ENCODE results near the gene OR2M5.

OR2M5 gene

GRCh38 chr1:248174521-248174920, 29.6 kb downstream of the OR2M5 start, which contains the start of gene OR2M2:
Gene OR2M2, plus strand, starts transcription at chr1:248174821. Its CDS starts 5,165 bp downstream, at chr1:248179986.
- Histone ChIP-seq H3K4me1 (ENCODE audit: insufficient read depth, insufficient read length) (no peaks in the 10 kb centered on the region), H3K9me3 (ENCODE audit: insufficient read depth, low read length) (0 out of 2 replicates have a peak, but pooled peaks cover 3% of the 10 kb centered on the region)
- TF ChIP-seq ZNF274 (IDR thresholded peaks at IDR 0.05; ENCODE audit: low read depth, low read length) = no peak
- no peak for TF ChIP-seq YY1 (IDR thresholded peaks at IDR 0.05; ENCODE audit: insufficient read depth, insufficient read length)

GRCh38 chr1:248183996-248184395, 39.0 kb downstream of the OR2M5 start:
- no peak overlapping the region for H3K9ac ChIP-seq (ENCODE audit: insufficient read length, low read depth)
- H3K27me3 ChIP-seq (ENCODE audit: insufficient read depth, insufficient read length) = no peaks in the 10 kb centered on the region
- TF ChIP-seq SUZ12 (IDR thresholded peaks at IDR 0.05; ENCODE audit: extremely low read depth, insufficient read depth, insufficient read length) = no peak
- TF ChIP-seq ZNF274 (IDR thresholded peaks at IDR 0.05; ENCODE audit: low read depth, low read length) = no peak
- no peak for TF ChIP-seq YY1 (IDR thresholded peaks at IDR 0.05; ENCODE audit: insufficient read depth, insufficient read length)
- no peaks in the 10 kb centered on the region for H3K4me1 ChIP-seq (ENCODE audit: insufficient read depth, insufficient read length)
- no peaks in the 10 kb centered on the region for H3K36me3 ChIP-seq (ENCODE audit: insufficient read depth, insufficient read length, low read length)
- H3K9me3 ChIP-seq (ENCODE audit: insufficient read depth, low read length) = no peaks in the 10 kb centered on the region
- DNase-seq (ENCODE audit: low read depth, low spot score) = no peak
- H3K4me3 ChIP-seq (ENCODE audit: insufficient read length, low read depth) = no peak overlapping the region

More at GRCh38 chr1:248174521-248174920, 29.6 kb downstream of the OR2M5 start, which contains the start of gene OR2M2:
- H3K4me3 ChIP-seq (ENCODE audit: insufficient read length, low read depth) = no peak within 1 kb of the TSS
- no peak within 1 kb of the TSS for H3K9ac ChIP-seq (ENCODE audit: insufficient read length, low read depth)
- no peaks in the 10 kb centered on the region for H3K36me3 ChIP-seq (ENCODE audit: insufficient read depth, insufficient read length, low read length)
- H3K27me3 ChIP-seq (ENCODE audit: insufficient read depth, insufficient read length) = no peaks in the 10 kb centered on the region
- no peak for DNase-seq (ENCODE audit: low read depth, low spot score)

GRCh38 chr1:248187363-248187762, 42.4 kb downstream of the OR2M5 start:
- H3K4me1 ChIP-seq (ENCODE audit: insufficient read depth, insufficient read length) = peaks cover 2% of the 10 kb centered on the region
- no peaks in the 10 kb centered on the region for H3K36me3 ChIP-seq (ENCODE audit: insufficient read depth, insufficient read length, low read length)
- H3K4me3 ChIP-seq (ENCODE audit: insufficient read length, low read depth) = no peak overlapping the region
- no peak overlapping the region for H3K9ac ChIP-seq (ENCODE audit: insufficient read length, low read depth)
- TF ChIP-seq SUZ12 (IDR thresholded peaks at IDR 0.05; ENCODE audit: extremely low read depth, insufficient read depth, insufficient read length) (no peak), YY1 (IDR thresholded peaks at IDR 0.05; ENCODE audit: insufficient read depth, insufficient read length) (no peak), ZNF274 (IDR thresholded peaks at IDR 0.05; ENCODE audit: low read depth, low read length) (no peak)
- no peak for DNase-seq (ENCODE audit: low read depth, low spot score)
- no peaks in the 10 kb centered on the region for H3K9me3 ChIP-seq (ENCODE audit: insufficient read depth, low read length)
- H3K27me3 ChIP-seq (ENCODE audit: insufficient read depth, insufficient read length) = no peaks in the 10 kb centered on the region

DNA sequence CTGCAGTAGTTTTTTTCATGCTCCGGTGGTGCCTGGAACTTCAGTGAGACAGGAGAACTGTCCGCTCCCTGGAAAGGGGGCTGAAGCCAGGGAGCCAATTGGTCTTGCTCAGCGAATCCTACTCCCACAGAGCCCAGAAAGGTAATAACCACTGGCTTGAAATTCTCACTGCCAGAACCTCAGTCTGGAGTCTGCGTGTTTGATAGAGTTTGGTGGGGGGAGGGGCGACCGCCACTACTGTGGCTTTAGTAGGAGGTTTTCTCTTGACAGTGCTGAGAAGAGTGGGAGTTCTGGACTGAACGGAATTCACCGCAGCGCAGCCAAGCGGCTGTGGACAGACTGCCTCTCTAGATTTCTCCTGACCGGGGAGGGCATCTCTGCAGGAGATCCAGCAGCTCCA, 44.1 kb downstream of the OR2M5 start:
- no peak overlapping the region for H3K4me3 ChIP-seq (ENCODE audit: insufficient read length, low read depth)
- no peak overlapping the region for H3K9ac ChIP-seq (ENCODE audit: insufficient read length, low read depth)
- H3K4me1 ChIP-seq (ENCODE audit: insufficient read depth, insufficient read length) = peaks cover 2% of the 10 kb centered on the region
- no peak for TF ChIP-seq SUZ12 (IDR thresholded peaks at IDR 0.05; ENCODE audit: extremely low read depth, insufficient read depth, insufficient read length)
- no peak for TF ChIP-seq YY1 (IDR thresholded peaks at IDR 0.05; ENCODE audit: insufficient read depth, insufficient read length)
- no peak for TF ChIP-seq ZNF274 (IDR thresholded peaks at IDR 0.05; ENCODE audit: low read depth, low read length)
- H3K9me3 ChIP-seq (ENCODE audit: insufficient read depth, low read length) = no peaks in the 10 kb centered on the region
- H3K36me3 ChIP-seq (ENCODE audit: insufficient read depth, insufficient read length, low read length) = no peaks in the 10 kb centered on the region
- H3K27me3 ChIP-seq (ENCODE audit: insufficient read depth, insufficient read length) = no peaks in the 10 kb centered on the region
- DNase-seq (ENCODE audit: low read depth, low spot score) = no peak

- H3K4me3 ChIP-seq (ENCODE audit: insufficient read length, low read depth) = no peak overlapping the region
- no peaks in the 10 kb centered on the region for H3K36me3 ChIP-seq (ENCODE audit: insufficient read depth, insufficient read length, low read length)
- TF ChIP-seq ZNF274 (IDR thresholded peaks at IDR 0.05; ENCODE audit: low read depth, low read length) = no peak
- H3K9me3 ChIP-seq (ENCODE audit: insufficient read depth, low read length) = no peaks in the 10 kb centered on the region
- DNase-seq (ENCODE audit: low read depth, low spot score) = no peak
- no peaks in the 10 kb centered on the region for H3K27me3 ChIP-seq (ENCODE audit: insufficient read depth, insufficient read length)
- peaks cover 2% of the 10 kb centered on the region for H3K4me1 ChIP-seq (ENCODE audit: insufficient read depth, insufficient read length)
- no peak overlapping the region for H3K9ac ChIP-seq (ENCODE audit: insufficient read length, low read depth)
These were observed 49.2 kb downstream of the OR2M5 start for GRCh38 chr1:248194117-248194516.

All from NT2/D1 (cell line).